GM19239 (cell line): Measurements from ENCODE around the gene COMTD1.
"Not testable (repeated sequence)": the region's sequence is repeated elsewhere in the genome, so short reads cannot be mapped to it uniquely, and the experiment has no call there.

Source experiments
- DNase-seq: peaks from one replicate; pipeline ENCODE4 v3.0.0; 2011; ENCODE audit warnings: low spot score; ENCODE audit not compliant: insufficient read length
- FAIRE-seq: peaks from 2 replicates; lab custom pipeline; 2011; peaks lifted over from hg19 to GRCh38; lab: Jason Lieb, UNC

COMTD1 gene

DNA sequence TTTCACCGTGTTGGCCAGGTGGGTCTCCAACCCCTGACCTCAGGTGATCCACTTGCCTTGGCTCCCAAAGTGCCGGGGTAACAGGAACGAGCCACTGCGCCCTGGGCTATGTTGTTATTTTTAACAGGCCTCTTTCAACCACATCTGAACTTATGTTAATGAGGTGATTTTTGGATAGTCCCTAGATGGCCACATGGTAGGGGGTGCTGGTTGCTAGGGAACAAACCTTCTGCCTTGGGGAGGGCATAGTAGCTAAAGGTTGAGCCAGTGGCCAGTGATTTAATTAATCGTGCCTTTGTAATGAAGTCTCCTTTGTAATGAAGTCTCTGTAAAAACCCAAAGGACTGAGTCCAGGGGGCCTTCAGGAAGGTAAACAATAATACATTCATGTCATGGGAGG is 9.1 kb downstream of the COMTD1 start:
- FAIRE-seq (no peak), DNase-seq (no peak)

DNA sequence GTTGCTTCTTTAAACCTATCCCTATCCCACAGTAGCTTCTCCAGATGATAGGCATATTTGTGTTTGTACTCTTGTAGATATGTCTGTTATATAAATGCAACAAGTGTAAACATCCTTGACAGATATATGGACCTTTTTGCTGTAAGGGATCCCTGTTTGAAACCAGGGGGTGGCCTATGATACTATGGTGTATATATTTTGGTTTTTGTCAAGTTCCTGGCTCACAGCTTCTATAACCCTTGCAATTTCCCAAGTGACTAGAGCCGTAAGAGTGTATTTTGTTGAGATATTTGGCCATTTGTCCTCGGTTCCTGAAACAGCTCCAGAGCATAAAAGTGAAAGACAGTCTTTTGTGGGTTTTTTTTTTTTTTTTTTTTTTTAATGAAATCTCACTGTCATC is 9.7 kb downstream of the COMTD1 start:
- no peak for FAIRE-seq
- DNase-seq = no peak

GRCh38 chr10:75223507-75223906 is 12.2 kb downstream of the COMTD1 start:
- no peak for DNase-seq
- no peak for FAIRE-seq

GRCh38 chr10:75221492-75221891 is 14.3 kb downstream of the COMTD1 start:
- DNase-seq, FAIRE-seq: not testable (repeated sequence)

DNA sequence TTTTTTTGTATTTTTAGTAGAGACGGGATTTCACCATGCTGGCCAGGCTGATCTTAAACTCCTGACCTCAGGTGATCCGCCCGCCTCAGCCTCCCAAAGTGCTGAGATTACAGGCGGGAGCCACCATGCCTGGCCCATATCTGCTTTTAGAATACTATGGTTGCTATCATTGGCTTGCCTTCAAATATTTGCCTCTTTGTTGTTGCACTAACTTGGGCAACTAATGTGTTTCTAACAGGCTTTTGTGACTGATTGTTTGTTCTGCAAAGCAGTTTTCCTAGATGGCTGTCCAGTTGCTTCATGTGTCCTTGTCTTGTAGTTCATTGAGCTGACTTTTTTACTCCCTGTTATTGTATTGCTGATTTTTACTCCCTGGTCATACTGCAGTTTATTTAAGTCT is 15.5 kb downstream of the COMTD1 start:
- FAIRE-seq = no peak

DNA sequence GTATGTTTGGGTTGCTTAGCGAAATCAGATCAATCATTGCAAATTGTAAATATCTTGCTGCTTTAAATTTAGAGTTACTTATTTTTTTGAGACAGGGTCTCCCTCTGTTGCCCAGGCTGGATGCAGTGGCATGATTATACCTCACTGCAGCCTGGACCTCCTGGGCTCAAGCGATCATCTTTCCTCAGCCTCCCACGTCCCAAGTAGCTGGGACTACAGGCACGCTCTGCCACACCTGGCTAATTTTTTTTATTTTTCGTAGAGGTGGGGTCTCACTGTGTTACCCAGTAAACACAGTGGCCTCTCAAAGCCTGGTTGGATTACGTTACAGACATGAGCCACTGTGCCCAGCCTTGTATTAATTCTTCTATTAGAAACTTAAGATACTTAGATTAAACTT is 23.4 kb downstream of the COMTD1 start:
- no peak for FAIRE-seq
- no peak for DNase-seq

More for the DNA sequence above, 15.5 kb downstream of the COMTD1 start:
- no peak for DNase-seq

GRCh38 chr10:75211007-75211691 is 24.6 kb downstream of the COMTD1 start:
- no peak for FAIRE-seq
- DNase-seq = no peak

- DNase-seq = peak; percentile 83
These were observed 25.3 kb downstream of the COMTD1 start, which contains the start of gene VDAC2 for GRCh38 chr10:75210282-75211006. Gene VDAC2, plus strand, starts transcription at chr10:75210796. Its CDS starts 363 bp downstream, at chr10:75211159.

GRCh38 chr10:75209921-75210281 is 25.9 kb downstream of the COMTD1 start:
- FAIRE-seq (peak; percentile 64), DNase-seq (peak; percentile 41)

More at GRCh38 chr10:75210282-75211006, 25.3 kb downstream of the COMTD1 start, which contains the start of gene VDAC2:
- peak; percentile 94 for FAIRE-seq

- no peak for DNase-seq
These were observed 26.5 kb downstream of the COMTD1 start for GRCh38 chr10:75209086-75209920.

DNA sequence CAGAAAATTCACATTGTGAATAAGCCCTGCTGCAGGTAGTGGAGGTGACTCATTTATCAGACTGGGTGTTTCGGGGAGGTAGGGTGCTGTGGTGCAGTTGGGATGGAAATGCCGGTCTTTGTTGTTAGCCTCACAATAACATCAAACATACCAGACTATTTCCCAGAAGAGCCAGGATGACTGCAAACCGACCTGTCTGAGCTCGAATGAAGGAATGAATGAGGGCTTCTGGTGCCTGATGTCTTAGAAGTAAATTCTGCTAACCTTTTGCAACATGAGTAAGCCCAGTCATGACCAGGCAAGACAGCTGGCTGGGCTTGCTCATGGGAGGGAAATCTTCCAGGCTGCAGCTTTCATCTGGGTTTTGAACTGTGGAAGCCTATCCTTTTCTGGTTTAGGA is 27.6 kb downstream of the COMTD1 start:
- no peak for DNase-seq
- FAIRE-seq = no peak

More at GRCh38 chr10:75209086-75209920, 26.5 kb downstream of the COMTD1 start:
- FAIRE-seq = peak; percentile 23

DNA sequence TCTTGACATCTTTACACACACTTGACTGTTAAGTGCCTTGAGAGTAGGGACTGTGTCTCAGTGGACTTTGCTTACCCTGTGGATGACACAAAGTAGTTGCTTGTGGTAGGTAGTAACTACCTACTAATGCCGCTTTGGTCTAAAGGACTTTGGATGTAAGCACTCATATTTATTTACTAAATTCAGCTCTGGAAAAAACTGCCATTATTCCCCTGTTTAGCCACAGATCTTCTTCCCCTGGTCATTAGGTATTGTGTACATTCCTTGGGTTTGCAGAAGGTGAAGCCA is 28.0 kb downstream of the COMTD1 start:
- DNase-seq (no peak), FAIRE-seq (no peak)

GRCh38 chr10:75207079-75207856 is 28.5 kb downstream of the COMTD1 start:
- no peak for FAIRE-seq

DNA sequence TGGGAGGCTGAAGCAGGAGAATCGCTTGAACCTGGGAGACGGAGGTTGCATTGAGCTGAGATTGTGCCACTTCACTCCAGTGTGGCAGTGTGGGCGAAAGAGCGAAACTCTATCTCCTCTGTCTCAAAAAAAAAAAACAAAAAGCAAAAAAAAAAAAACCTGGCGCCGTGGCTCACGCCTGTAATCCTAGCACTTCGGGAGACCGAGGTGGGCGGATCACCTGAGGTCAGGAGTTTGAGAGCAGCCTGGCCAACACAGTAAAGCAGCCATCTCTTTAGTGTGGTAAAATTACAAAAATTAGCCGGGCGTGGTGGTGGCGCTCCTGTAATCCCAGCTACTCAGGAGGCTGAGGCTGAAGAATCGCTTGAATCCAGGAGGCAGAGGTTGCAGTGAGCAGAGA is 29.1 kb downstream of the COMTD1 start:
- FAIRE-seq, DNase-seq: not testable (repeated sequence)

More at GRCh38 chr10:75207079-75207856, 28.5 kb downstream of the COMTD1 start:
- no peak for DNase-seq

DNA sequence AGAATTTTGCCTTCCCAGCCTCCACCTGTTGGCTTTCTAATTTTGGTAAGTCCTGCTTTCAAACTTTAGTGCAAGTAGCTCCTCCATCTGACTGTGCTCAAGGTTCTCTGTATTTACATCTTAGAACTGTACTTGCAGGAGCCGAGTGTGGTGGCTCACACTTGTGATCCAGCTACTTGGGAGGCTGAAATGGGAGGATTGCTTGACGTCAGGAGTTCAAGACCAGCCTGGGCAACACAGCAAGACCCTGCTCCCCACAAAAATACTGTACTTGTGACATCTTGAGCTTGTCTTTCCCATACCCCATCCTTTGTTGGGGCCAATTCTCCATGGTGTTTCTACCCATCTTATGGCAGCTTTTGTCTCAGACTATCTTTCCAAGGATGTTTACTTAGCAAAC is 29.8 kb downstream of the COMTD1 start:
- FAIRE-seq (no peak), DNase-seq (no peak)

DNA sequence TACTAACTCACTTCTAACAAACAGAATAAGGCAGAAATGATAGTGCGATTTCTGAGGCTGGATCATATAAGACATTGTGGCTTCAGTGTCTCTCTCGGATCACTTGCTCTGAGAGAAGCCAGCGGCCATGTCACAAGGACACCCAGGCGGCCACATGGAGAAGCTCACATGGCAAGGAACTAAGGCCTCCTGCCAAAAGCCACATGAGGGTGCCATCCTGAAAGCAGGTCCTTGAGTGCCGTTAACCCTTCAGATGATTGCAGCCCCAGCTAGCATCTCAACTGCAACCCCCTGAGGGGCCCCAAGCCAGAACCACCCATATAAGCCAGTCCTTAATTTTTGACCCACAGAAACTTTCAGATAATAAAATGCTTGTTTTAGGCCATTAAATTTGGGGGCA is 32.0 kb downstream of the COMTD1 start:
- FAIRE-seq (no peak), DNase-seq (no peak)

GRCh38 chr10:75203046-75203620 is 32.6 kb downstream of the COMTD1 start:
- not testable (repeated sequence) for FAIRE-seq, DNase-seq

DNA sequence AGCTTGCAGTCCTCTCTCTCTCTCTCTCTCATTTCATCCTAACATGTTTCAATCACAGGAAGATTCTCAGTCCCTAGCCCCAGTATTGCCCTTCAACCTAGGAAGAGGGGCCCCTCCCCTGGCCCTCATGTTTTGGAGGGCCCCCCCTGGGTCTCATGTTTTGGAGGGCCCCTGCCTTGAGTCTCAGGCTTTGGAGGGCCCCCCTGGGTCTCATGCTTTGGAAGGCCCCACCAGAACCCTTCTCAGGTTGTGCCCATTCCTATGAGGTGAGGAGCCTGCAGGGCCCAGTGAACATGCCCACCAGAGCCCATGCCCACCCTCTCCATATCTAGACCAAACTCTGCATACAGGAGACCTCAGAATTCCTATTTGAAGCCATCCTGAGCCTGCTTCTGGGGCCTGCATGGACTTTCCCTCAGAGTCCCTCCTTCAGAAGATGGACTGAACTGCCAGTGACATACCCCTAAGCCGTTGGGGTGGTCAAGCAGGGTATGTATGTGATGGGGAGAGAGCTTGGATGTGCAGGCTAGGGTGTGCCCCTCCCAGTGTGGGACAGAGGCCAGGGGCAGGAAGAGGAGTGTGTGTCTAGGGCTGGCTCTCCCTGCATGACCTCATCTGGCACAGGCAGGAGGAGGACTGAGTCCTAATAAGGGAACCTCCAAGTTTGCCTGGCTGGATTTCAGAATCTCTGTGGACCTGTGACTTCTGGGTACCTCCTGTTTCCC is 33.3 kb downstream of the COMTD1 start:
- FAIRE-seq (no peak), DNase-seq (no peak)

DNA sequence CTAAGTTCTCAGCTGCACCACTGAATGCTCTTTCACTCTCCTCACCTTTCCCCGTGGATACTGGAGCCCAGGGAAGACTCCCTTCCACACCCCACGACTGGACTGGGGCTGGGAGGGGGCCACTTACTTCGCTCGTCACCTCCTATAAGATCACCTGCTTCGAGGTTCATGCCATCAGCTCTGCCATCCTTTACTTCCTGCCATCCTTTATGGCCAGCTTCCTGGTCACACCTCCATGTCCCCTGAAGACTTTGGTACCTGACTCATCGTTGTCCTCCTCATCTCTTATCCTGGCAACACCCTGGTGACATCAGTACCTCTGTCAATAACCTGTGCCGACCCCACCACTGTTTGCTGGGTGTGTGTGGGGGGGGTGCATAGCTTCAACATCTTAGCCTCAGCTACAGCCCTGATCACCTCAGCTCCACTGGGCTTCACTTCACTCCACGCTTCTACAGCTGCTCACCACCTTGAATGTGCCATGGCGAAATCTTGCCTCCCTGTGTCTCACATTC is 33.9 kb downstream of the COMTD1 start:
- no peak for DNase-seq
- FAIRE-seq = no peak
